ENCODE results near the gene SSR2.

Gene SSR2

DNA sequence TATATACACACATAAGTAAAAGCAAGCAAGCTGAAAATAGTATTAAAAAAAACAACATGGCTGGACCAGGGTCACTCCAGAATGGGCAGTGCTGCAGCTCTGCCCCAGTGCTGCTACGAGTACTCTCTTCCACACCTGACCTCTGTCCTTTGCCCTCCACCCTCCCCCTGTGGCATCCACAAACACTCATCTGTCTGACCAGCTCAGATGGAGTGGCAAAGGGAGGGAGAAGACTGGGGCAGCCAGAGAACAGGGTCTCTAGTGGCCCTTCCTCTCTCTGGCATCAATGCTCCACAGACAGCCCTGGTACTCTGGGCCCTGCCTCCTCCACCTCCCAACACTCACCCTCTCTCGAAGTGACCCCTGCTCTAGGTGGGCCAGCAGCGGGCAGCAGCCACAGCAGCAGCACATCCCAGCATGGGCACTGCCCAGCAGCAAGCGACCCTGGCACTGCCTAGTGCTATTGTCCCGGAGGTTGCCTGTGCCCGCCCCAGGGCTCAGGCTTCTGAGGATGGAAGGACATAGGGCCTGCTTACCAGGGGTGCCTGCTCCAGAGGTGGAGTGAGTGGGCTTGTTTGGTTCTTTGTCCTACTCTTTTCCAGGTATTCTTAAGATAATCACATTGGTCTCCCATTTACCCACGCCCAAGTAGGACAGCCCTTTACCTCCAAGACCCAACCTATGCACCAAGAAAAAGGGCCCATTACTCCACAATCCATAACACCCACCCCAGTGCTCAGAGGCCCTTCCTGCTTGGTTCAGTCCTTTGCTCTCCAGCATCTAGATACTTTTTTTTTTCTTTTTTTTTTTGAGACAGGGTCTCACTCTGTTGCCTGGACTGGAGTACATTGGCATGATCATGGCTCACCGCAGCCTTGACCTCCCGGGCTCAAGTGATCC, 48.6 kb downstream of the SSR2 start:
- no peak for DNase-seq

DNA sequence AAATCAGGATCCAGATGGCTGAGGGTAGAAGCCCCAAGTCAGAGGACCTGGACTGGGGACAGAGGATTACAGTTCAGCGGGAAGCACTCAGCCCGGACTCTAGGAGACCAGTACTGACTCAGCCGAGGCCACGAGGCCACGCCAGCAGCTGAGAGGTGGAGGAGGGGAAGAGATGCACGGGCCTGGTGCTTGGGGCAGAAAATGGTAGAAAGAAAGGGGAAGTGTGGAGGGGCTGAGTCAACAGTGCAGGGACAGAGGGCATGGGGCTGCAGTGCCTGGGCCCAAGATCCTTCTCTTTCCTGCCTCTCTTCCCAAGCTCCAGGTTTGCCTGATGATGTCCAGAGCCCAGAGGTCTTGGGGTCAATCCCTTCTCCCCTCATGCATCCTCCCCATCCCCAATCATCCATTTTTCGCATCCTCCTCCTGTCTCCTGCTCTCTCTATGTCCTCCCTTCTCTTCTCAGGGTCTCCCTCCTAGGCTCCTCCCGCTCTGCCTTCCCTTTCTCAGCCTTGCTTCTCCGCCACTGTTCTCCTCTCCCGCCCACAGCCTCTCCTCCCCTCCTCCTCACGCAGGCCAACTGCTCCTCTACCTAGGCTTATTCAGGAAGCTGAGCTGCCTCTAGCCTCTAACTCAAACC, 50.1 kb downstream of the SSR2 start:
- DNase-seq: peak; percentile 98

DNA sequence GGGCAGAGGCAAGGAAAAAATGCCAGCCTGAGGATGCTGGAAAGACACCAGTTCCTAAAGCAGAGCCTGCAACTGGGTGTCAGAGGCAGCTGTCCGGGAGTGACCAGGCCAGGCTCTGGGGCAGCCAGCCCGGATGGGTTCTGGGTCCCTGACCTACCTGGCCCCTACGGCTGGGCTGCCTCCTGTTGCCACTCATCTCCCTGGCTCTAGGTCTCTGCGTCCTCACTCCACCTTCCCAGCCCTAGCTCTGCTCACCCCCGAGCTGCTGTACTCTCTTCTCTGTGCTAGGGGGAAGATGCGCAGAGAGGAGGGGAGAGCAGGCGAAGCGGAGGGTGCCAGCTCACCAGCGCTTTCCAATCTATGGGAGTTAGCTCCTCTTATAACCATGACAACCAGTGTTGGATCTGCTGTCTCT, 51.4 kb downstream of the SSR2 start:
- no peak for DNase-seq

DNA sequence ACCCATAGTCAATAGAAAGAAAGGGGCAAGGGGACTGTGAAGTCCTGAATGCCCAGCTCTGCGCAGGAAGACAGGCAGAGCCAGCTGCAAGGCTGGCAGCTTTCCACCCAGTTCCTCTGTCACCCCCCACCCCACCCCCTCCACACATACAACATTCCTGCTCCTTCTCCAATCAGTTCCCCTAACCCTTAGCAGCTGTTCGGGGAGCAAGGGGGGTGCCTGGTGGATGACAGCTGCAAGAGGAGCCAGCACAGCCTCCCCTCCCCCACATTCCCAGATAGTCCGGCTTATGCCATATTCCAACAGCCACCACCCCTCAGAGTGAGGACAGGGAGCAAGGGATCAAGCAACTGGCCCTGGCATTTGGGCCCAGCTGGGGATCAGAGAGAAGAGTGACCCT, 52.1 kb downstream of the SSR2 start:
- DNase-seq: no peak

DNA sequence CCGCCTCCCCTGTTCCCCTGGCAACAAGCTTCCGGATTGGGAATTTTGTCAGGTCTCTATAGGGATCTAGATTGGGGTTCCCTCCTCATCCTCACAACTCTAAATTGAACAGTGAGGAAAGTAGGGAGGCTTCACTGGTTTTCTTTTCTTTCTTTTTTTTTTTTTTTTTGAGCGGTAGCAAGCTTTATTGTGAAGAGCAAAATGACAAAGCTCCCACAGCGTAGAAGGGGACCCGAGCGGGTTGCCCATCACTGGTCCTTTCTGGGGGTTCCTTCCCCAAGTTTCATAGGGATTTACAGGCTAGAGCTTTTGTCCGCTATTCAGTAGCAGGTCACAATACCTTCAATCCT, 52.7 kb downstream of the SSR2 start:
- no peak for DNase-seq

DNA sequence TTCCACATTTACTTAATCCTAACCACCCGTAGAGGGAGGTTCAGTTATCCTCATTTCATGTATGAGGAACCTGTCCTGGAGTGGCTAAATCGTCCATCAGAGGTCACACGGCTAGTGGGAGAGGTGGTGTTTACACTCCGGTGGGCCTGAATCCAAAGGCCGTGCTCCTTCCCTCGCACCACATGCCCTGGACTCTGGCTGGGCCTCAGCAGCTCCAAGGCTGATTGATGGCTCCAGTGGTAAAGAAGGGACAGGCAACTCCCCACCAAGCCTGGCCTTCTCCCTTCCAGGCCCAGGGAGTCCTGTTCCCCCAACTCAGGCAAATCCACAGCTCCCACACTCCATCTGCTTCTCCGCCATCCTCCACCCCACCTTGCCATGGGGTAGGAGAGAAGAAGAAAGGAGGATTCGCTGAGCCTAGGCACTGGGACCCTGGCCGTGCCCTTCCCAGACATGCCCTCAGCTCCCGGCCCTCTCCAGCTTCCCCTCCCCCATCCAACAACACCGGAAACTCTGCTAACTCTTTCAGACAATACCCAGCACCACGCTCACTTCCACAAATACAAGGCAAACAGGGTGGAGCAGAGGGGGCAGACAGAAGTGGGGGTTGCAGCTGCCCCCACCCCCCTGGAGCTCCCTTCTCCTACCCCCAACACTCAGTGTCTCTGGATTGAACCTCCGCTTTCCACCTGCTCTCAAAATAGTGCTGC, 53.3 kb downstream of the SSR2 start:
- DNase-seq: no peak

DNA sequence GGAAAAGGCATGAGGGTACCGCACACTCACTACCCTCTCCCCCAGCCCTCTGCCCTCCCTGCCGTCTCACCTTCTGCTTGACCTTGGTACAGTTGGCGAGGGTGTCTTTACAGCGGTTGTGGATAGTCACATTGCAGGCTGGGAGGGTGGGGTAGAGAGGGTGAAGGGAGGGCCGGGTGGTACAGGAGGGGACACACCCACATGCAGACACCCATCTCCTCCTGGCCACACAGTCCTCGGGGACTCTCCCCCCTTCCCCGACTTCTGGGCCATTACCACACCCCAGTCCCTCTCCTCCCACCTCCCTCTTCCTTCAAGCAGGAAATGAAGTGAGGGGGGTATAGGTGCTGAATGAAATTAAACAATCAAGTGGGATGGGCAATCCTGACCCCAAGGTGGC, 54.0 kb downstream of the SSR2 start:
- DNase-seq: no peak

DNA sequence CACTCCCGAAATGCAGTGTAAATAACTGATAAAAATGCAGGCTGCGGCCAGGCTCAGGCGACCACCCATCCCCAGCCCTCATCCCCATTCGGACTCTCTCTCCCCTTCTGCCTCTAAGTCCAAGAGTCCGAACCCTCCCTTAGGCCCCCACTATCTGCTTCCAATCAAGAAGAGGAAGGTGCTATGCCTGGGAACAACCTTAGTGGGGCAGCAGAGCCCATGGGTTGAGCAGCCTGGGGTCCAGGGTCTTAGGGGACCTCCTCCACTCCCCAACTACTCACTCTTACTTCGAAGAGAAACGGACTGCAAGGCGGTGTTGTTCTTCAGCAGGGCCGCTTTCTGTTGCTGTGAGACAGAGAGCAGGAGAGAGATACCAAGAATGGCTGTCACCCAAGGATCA, 54.6 kb downstream of the SSR2 start:
- no peak for DNase-seq

DNA sequence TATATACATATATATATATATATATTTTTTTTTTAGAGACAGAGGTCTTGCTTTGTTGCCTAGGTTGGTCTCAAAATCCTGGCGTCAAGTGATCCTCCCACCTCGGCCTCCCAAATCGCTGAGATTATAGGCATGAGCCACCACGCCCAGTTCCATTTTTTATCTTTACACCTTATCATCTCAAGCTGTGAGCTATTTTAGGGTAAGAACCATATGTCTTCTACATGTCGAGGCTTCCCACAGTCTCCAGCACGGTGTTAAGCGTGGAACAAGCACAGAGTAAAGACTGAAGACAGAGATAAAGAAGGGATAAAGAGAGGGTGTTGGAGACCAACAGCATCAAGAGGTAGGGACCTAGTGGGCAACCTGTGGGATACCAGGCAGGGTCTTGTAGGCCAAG, 56.6 kb downstream of the SSR2 start:
- no peak for DNase-seq

DNA sequence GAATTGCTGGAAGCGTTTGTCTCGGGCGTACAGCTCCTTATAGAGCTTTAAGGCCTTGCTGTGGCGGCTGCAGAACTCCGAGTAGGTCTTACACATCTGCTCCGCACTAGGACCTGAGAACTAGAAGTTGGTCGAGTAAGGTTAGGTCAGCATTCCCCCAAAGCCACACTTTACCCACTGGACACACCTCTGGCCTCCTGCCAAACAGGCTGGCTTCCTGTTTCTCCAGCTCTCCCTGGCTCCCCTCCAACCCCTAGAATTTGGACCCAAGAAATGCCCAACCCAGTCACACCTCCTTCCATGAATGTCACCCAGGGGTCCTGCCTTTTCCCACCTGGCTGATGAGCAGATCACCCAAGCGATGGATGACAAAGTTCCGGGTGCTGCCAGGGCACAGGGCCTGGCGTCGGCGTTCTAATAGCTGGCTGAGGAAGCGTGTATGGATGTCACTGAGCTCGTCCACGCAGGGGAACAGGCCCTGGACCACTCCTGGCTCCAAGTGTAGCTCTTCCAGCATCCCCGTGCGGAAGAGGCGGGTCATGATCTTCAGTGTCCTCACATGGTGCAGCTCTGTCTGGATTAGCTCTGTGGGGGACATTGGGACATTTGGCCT, 58.0 kb downstream of the SSR2 start:
- no peak for DNase-seq

DNA sequence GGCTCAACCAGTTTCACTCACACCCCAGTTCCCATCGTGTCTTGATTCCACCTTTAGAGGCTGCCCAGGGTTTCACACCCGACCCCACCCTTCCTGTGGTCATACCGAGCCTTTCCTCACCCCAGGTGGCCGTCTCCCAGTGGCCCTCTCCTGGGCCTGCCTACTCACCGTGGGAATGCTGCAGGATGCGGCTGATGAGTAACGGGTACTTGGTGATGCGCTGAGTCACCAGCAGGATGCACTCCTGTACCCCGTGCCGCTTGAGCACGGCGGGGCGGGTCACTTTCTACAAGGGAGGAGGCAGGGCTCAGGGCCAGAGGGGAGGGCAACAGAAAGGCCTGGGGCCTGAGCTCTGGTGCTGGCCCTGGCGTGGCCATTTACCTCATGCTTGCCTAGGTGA, 58.8 kb downstream of the SSR2 start:
- DNase-seq: no peak

DNA sequence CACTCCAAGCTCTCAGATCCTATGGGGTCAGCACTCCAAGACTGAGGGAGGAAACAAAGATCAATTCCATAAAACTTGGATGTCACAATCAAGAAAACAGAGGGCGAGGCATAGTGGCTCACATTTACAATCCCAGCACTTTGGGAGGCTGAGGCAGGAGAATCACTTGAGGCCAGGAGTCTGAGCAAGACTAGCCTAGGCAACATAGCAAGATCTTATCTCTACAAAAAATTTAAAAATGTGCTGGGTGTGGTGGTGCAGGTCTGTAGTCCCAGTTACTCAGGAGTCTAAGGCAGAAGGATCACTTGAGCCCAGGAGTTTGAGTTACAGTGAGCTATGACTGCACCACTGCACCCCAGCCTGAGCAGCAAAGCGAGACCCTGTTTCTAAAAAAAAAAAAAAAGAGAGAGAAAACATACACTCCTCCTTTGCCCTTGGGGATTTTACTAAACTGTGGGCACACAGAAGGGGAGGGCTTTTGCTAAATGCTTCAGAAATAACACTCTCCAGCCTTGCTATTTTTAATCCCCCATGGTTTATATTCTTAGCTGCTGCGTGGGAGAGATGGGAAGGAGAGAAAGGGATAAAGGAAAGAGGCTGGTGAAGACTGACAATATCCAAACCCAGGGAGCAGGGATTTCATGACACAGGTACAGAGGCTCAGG, 60.5 kb downstream of the SSR2 start:
- DNase-seq: no peak

All from OCI-M1 (cell line).